ENCODE data around the gene NFIX.
"Not testable (repeated sequence)": the region's sequence is repeated elsewhere in the genome, so short reads cannot be mapped to it uniquely, and the experiment has no call there.

The NFIX gene

GRCh38 chr19:12994701-12995595, at the start of gene NFIX:
Gene NFIX (plus strand): TSS chr19:12995475. CDS start chr19:12995838, 363 bp downstream.
- peak; percentile 66 for DNase-seq

GRCh38 chr19:12945479-12946091, 49.7 kb upstream of the NFIX start, which contains the start of gene RAD23A:
Gene RAD23A (plus strand): TSS chr19:12945862. CDS start chr19:12945949, 87 bp downstream.
- DNase-seq = peak; percentile 98

- peak; percentile 93 for DNase-seq
These were observed 49.1 kb upstream of the NFIX start for GRCh38 chr19:12946092-12946721.

GRCh38 chr19:12946731-12947496, 48.4 kb upstream of the NFIX start:
- no peak for DNase-seq

- DNase-seq = no peak
These were observed 47.3 kb upstream of the NFIX start for GRCh38 chr19:12947702-12948611.

GRCh38 chr19:12948612-12949362, 46.5 kb upstream of the NFIX start:
- no peak for DNase-seq

- DNase-seq = no peak
These were observed 45.7 kb upstream of the NFIX start for GRCh38 chr19:12949363-12950283.

- not testable (repeated sequence) for DNase-seq
These were observed 43.2 kb upstream of the NFIX start for GRCh38 chr19:12952050-12952449.

- DNase-seq = peak; percentile 46
These were observed 42.7 kb upstream of the NFIX start for GRCh38 chr19:12952488-12953137.

- no peak for DNase-seq
These were observed 42.0 kb upstream of the NFIX start for GRCh38 chr19:12953138-12953798.

GRCh38 chr19:12953799-12954611, 41.3 kb upstream of the NFIX start:
- peak; percentile 54 for DNase-seq

GRCh38 chr19:12954612-12954962, 40.7 kb upstream of the NFIX start:
- no peak for DNase-seq

- DNase-seq = not testable (repeated sequence)
These were observed 39.7 kb upstream of the NFIX start for GRCh38 chr19:12955575-12955974.

- DNase-seq = peak; percentile 47
These were observed 39.3 kb upstream of the NFIX start for GRCh38 chr19:12955996-12956395.

GRCh38 chr19:12956446-12957388, 38.6 kb upstream of the NFIX start, which contains the start of gene GADD45GIP1:
Gene GADD45GIP1 (minus strand): TSS chr19:12957223. CDS start chr19:12957212, 11 bp downstream.
- peak; percentile 89 for DNase-seq

- DNase-seq = not testable (repeated sequence)
These were observed 37.8 kb upstream of the NFIX start for GRCh38 chr19:12957389-12957952.
